H1 (cell line): ENCODE results near the gene COL20A1. TPM values are rescaled to one million over a fixed set of nuclear protein-coding genes. Genes with fewer than 3 reads are reported as not detected.

Experiments used
- ATF2 ChIP-seq: IDR thresholded peaks from 2 replicates; pipeline ENCODE4 v1.6.1; 2012; ENCODE audit warnings: low read length, inconsistent platforms
- polyA plus RNA-seq, 7 experiments: library from polyadenylated mRNA; depleted of rRNA in 3 of 7; stranded (reverse) in 5 of 7; unstranded in 2 of 7; fragments of >200 nt in 5 of 7; fragments of 200-250 nt in 2 of 7; gene quantifications; 1 replicate in 5 of 7; 2 replicates in 1 of 7; 4 replicates in 1 of 7; pipeline versions ENCODE4 v1.2.1 to v1.2.3, GENCODE V29; 2011 to 2013; ENCODE audit warnings: missing spikeins in 2 of 7, mixed read lengths in 2 of 7
- total RNA-seq: library from RNA; stranded (reverse); fragmentation: NEBNext Ultra II Directional; extraction: Animal tissue kit (Norgen Biotek cat#: 25700); gene quantifications from 2 replicates; pipeline ENCODE4 v1.2.1, GENCODE V29; 2021

Gene COL20A1
- total and polyA plus RNA-seq, 2 of the 8 experiments (the other 6 are each of a cell fraction or from before 2014, with no cell fraction given): 0.19 to 0.21 TPM

GRCh38 chr20:63295846-63296245 lies 2.9 kb downstream of the COL20A1 start (continued):
- no peak for TF ChIP-seq ATF2
- TF ChIP-seq, all 59 proteins: peak for 3
